ENCODE results near the gene MSH5.

DNA sequence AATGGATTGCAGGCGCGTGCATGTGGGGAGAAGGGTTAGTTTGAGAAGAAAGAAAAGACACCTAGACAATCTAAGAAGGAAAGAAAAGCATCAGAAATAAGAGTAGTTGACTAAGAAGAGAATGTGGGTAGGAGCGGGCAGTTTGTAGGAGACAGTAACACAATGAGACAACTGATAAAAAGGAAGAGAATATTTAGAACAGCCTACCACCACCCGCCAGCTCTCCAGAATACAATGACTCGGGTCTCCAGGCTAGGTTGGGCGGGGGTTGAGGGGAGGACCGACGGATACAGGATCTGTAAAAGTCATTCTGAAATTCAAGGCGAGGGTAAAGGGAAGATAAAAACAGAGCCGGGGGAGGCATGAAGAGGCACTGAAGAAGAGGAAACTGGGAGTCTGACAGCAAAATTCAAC lies 37.4 kb upstream of the MSH5 start:
- TF ChIP-seq, protein P1, sequence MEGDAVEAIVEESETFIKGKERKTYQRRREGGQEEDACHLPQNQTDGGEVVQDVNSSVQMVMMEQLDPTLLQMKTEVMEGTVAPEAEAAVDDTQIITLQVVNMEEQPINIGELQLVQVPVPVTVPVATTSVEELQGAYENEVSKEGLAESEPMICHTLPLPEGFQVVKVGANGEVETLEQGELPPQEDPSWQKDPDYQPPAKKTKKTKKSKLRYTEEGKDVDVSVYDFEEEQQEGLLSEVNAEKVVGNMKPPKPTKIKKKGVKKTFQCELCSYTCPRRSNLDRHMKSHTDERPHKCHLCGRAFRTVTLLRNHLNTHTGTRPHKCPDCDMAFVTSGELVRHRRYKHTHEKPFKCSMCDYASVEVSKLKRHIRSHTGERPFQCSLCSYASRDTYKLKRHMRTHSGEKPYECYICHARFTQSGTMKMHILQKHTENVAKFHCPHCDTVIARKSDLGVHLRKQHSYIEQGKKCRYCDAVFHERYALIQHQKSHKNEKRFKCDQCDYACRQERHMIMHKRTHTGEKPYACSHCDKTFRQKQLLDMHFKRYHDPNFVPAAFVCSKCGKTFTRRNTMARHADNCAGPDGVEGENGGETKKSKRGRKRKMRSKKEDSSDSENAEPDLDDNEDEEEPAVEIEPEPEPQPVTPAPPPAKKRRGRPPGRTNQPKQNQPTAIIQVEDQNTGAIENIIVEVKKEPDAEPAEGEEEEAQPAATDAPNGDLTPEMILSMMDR (optimal IDR thresholded peaks at IDR 0.05 in 1 of 3, IDR thresholded peaks at IDR 0.05 in 1 of 3, conservative IDR thresholded peaks at IDR 0.05 in 1 of 3; ENCODE audit: extremely low read depth in 1 of 3, insufficient read depth in 2 of 3, low read length in 3 of 3), result no peak
- no peak for TF ChIP-seq EZH2 (IDR thresholded peaks at IDR 0.05; ENCODE audit: low read length)

Measured in keratinocyte (primary cell).